Activated effector memory CD4-positive, alpha-beta T cell treated with Interleukin-2 at 50 U/mL for 16 hours (primary cell): ENCODE data around the gene ZNF445.
"Not testable (repeated sequence)": the region's sequence is repeated elsewhere in the genome, so short reads cannot be mapped to it uniquely, and the experiment has no call there.

Experiments used
- DNase-seq: peaks from one replicate; pipeline ENCODE4 v3.0.0-alpha.2; 2020

Gene ZNF445

GRCh38 chr3:44429459-44429858 lies 48.0 kb downstream of the ZNF445 start:
- no peak for DNase-seq

GRCh38 chr3:44428910-44429309 lies 48.6 kb downstream of the ZNF445 start:
- no peak for DNase-seq

GRCh38 chr3:44427683-44428082 lies 49.8 kb downstream of the ZNF445 start:
- no peak for DNase-seq

GRCh38 chr3:44424758-44425157 lies 52.7 kb downstream of the ZNF445 start:
- no peak for DNase-seq

- DNase-seq = no peak
These were observed 56.2 kb downstream of the ZNF445 start for GRCh38 chr3:44421280-44421679.

GRCh38 chr3:44420676-44421075 lies 56.8 kb downstream of the ZNF445 start:
- no peak for DNase-seq

GRCh38 chr3:44419923-44420650 lies 57.4 kb downstream of the ZNF445 start:
- DNase-seq = no peak

- DNase-seq = no peak
These were observed 58.2 kb downstream of the ZNF445 start for GRCh38 chr3:44419116-44419922.

- no peak for DNase-seq
These were observed 58.9 kb downstream of the ZNF445 start for GRCh38 chr3:44418549-44418948.

GRCh38 chr3:44418118-44418517 lies 59.4 kb downstream of the ZNF445 start:
- not testable (repeated sequence) for DNase-seq

GRCh38 chr3:44416031-44417030 lies 61.1 kb downstream of the ZNF445 start:
- DNase-seq = no peak

- DNase-seq = no peak
These were observed 62.0 kb downstream of the ZNF445 start for GRCh38 chr3:44415421-44415820.

GRCh38 chr3:44414517-44415090 lies 62.9 kb downstream of the ZNF445 start:
- DNase-seq = no peak

- no peak for DNase-seq
These were observed 65.1 kb downstream of the ZNF445 start for GRCh38 chr3:44412365-44412764.

GRCh38 chr3:44411031-44411645 lies 66.3 kb downstream of the ZNF445 start:
- DNase-seq = no peak

GRCh38 chr3:44409640-44410410 lies 67.6 kb downstream of the ZNF445 start:
- DNase-seq = no peak

- no peak for DNase-seq
These were observed 74.9 kb downstream of the ZNF445 start for GRCh38 chr3:44402548-44402947.

- no peak for DNase-seq
These were observed 76.7 kb downstream of the ZNF445 start for GRCh38 chr3:44400771-44401170.

GRCh38 chr3:44398853-44399252 lies 78.6 kb downstream of the ZNF445 start:
- DNase-seq = no peak

- not testable (repeated sequence) for DNase-seq
These were observed 79.2 kb downstream of the ZNF445 start for GRCh38 chr3:44398271-44398670.
